H1 (cell line): ENCODE data around the gene ZNF773. TPM values are rescaled to one million over a fixed set of nuclear protein-coding genes. Genes with fewer than 3 reads are reported as not detected.
A peak's percentile ranks its signal among the peaks of the same experiment; 100 is the strongest.

Experiments used
- CTCF ChIA-PET: fragments of 300-600 bp; sonication (Branson Sonifier 250); formaldehyde crosslinking; loops from one replicate; lab custom pipeline; 2021; ENCODE audit not compliant: partially characterized antibody; lab: Charles Lee
- POLR2A ChIA-PET: fragments of 300-600 bp; sonication (Branson Sonifier 250); formaldehyde crosslinking; loops from one replicate; lab custom pipeline; 2021; ENCODE audit warnings: inconsistent platforms; ENCODE audit not compliant: partially characterized antibody; lab: Charles Lee
- DNase-seq, 2 experiments: peaks; one replicate each; pipeline versions ENCODE4 v3.0.0 to v3.0.0-alpha.2; 2010 to 2022; ENCODE audit warnings: low spot score in 2 of 2, low read depth in 1 of 2, mixed read lengths in 1 of 2
- FAIRE-seq: peaks from 2 replicates; lab custom pipeline; 2011; peaks lifted over from hg19 to GRCh38; lab: Jason Lieb, UNC
- H2AFZ ChIP-seq: 2 replicates; pipeline ENCODE4 v1.8.1; 2012; ENCODE audit warnings: low read length, inconsistent platforms
- H2AK5ac ChIP-seq: 2 replicates; pipeline ENCODE4 v1.6.1; 2013; ENCODE audit warnings: low read depth, low read length
- H2BK120ac ChIP-seq: replicated peaks from 2 replicates; pipeline ENCODE3; 2013; ENCODE audit warnings: low read depth, low read length, inconsistent platforms
- H2BK12ac ChIP-seq: 2 replicates; pipeline ENCODE4 v1.6.1; 2013; ENCODE audit warnings: low read depth, low read length
- H2BK15ac ChIP-seq: 2 replicates; pipeline ENCODE4 v1.6.1; 2013; ENCODE audit warnings: low read length
- H2BK20ac ChIP-seq: 2 replicates; pipeline ENCODE4 v1.6.1; 2013; ENCODE audit warnings: low read length
- H2BK5ac ChIP-seq: 2 replicates; pipeline ENCODE4 v1.6.1; 2013; ENCODE audit warnings: low read depth, low read length
- H3K14ac ChIP-seq: 2 replicates; pipeline ENCODE4 v1.6.1; 2013; ENCODE audit warnings: inconsistent platforms; ENCODE audit not compliant: insufficient read length
- H3K18ac ChIP-seq: 2 replicates; pipeline ENCODE4 v1.6.1; 2013; ENCODE audit warnings: low read length; ENCODE audit errors: extremely low read depth
- H3K23ac ChIP-seq: 2 replicates; pipeline ENCODE4 v1.6.1; 2013; ENCODE audit warnings: inconsistent platforms; ENCODE audit not compliant: insufficient read length
- H3K23me2 ChIP-seq: 2 replicates; pipeline ENCODE4 v1.6.1; 2013; ENCODE audit warnings: low read depth, low read length
- H3K27ac ChIP-seq: 2 replicates; pipeline ENCODE4 v1.6.1; 2011; ENCODE audit warnings: low read depth, low read length, inconsistent platforms
- H3K27me3 ChIP-seq, 4 experiments: replicated peaks in 1 of 4; 1 replicate in 1 of 4; 2 replicates in 3 of 4; pipeline versions ENCODE4 v1.6.1 to v1.8.1; 2011 to 2013; ENCODE audit warnings: low read length in 3 of 4, mild to moderate bottlenecking in 3 of 4, inconsistent platforms in 2 of 4, mixed read lengths in 2 of 4, moderate library complexity in 1 of 4; ENCODE audit not compliant: control insufficient read depth in 3 of 4, insufficient read depth in 3 of 4; ENCODE audit errors: extremely low read depth in 1 of 4
- H3K36me3 ChIP-seq, 4 experiments: 2 replicates each; pipeline versions ENCODE4 v1.6.1 to v1.8.1; 2011 to 2013; ENCODE audit warnings: mild to moderate bottlenecking in 4 of 4, low read length in 3 of 4, moderate library complexity in 2 of 4, control low read depth in 1 of 4, inconsistent platforms in 1 of 4; ENCODE audit not compliant: insufficient read depth in 4 of 4, control insufficient read depth in 2 of 4
- H3K4ac ChIP-seq: replicated peaks from 2 replicates; pipeline ENCODE3; 2013; ENCODE audit warnings: low read length, low read depth, mixed read lengths, inconsistent platforms; ENCODE audit not compliant: insufficient read length
- H3K4me1 ChIP-seq, 4 experiments: replicated peaks in 1 of 4; 1 replicate in 1 of 4; 2 replicates in 3 of 4; pipeline versions ENCODE4 v1.6.1 to v1.8.1; 2011 to 2013; ENCODE audit warnings: low read length in 3 of 4, inconsistent platforms in 2 of 4, mixed read lengths in 1 of 4; ENCODE audit not compliant: insufficient read depth in 4 of 4, control insufficient read depth in 3 of 4
- H3K4me2 ChIP-seq, 2 experiments: 2 replicates each; pipeline versions ENCODE4 v1.6.1 to v1.8.1; 2011 to 2013; ENCODE audit warnings: low read depth in 2 of 2, low read length in 2 of 2, control low read depth in 1 of 2, inconsistent platforms in 1 of 2, mild to moderate bottlenecking in 1 of 2; ENCODE audit not compliant: insufficient read depth in 1 of 2
- H3K4me3 ChIP-seq, 4 experiments: fragments of 200-600, 300-600 bp in 1 of 4; sonication (generic), shearing (Covaris generic), sonication (Bioruptor Twin) in 1 of 4; 2 replicates each; pipeline versions ENCODE4 v1.5.1 to v1.8.1; 2011 to 2016; ENCODE audit warnings: low read length in 4 of 4, low read depth in 3 of 4, control low read depth in 2 of 4, inconsistent platforms in 2 of 4, mild to moderate bottlenecking in 2 of 4, mixed read lengths in 1 of 4, moderate library complexity in 1 of 4; ENCODE audit not compliant: insufficient read depth in 2 of 4; ENCODE audit errors: extremely low read depth in 1 of 4
- H3K56ac ChIP-seq: replicated peaks from 2 replicates; pipeline ENCODE3; 2013; ENCODE audit warnings: low read depth, mild to moderate bottlenecking, mixed read lengths, low read length, inconsistent platforms; ENCODE audit not compliant: insufficient read length
- H3K79me1 ChIP-seq: 2 replicates; pipeline ENCODE4 v1.6.1; 2013; ENCODE audit warnings: low read depth, low read length, control low read depth
- H3K79me2 ChIP-seq, 2 experiments: 2 replicates each; pipeline versions ENCODE4 v1.6.1 to v1.8.1; 2012 to 2013; ENCODE audit warnings: low read length in 2 of 2, mild to moderate bottlenecking in 2 of 2, inconsistent platforms in 1 of 2; ENCODE audit not compliant: insufficient read depth in 2 of 2, control insufficient read depth in 1 of 2
- H3K9ac ChIP-seq, 4 experiments: replicated peaks in 1 of 4; 1 replicate in 1 of 4; 2 replicates in 3 of 4; pipeline versions ENCODE4 v1.6.1 to v1.8.1; 2011 to 2013; ENCODE audit warnings: low read depth in 3 of 4, low read length in 3 of 4, control low read depth in 2 of 4, mild to moderate bottlenecking in 2 of 4, moderate library complexity in 2 of 4, inconsistent platforms in 1 of 4; ENCODE audit errors: extremely low read depth in 1 of 4
- H3K9me3 ChIP-seq, 2 experiments: 2 replicates each; pipeline versions ENCODE4 v1.6.1 to v1.8.1; 2012 to 2013; ENCODE audit warnings: mild to moderate bottlenecking in 2 of 2, moderate library complexity in 2 of 2, control low read depth in 1 of 2, inconsistent platforms in 1 of 2, low read depth in 1 of 2, low read length in 1 of 2, mixed read lengths in 1 of 2; ENCODE audit not compliant: insufficient read depth in 2 of 2
- H4K20me1 ChIP-seq, 2 experiments: replicated peaks in 1 of 2; 2 replicates each; pipeline versions ENCODE3 to v1.8.1; 2011 to 2013; ENCODE audit warnings: inconsistent platforms in 2 of 2, low read length in 2 of 2, mild to moderate bottlenecking in 1 of 2; ENCODE audit not compliant: insufficient read depth in 2 of 2, control insufficient read depth in 1 of 2
- H4K5ac ChIP-seq: 2 replicates; pipeline ENCODE4 v1.6.1; 2013; ENCODE audit warnings: low read length, low read depth, mixed read lengths, inconsistent platforms; ENCODE audit not compliant: insufficient read length
- H4K8ac ChIP-seq: 2 replicates; pipeline ENCODE4 v1.8.0; 2013; ENCODE audit warnings: mild to moderate bottlenecking, moderate library complexity, low read length, inconsistent platforms; ENCODE audit not compliant: insufficient read depth; ENCODE audit errors: extremely low read depth
- H4K91ac ChIP-seq: replicated peaks from 2 replicates; pipeline ENCODE3; 2013; ENCODE audit warnings: low read length, mixed read lengths, inconsistent platforms; ENCODE audit not compliant: insufficient read length
- CBX8 ChIP-seq: fragments of 300-800, 300-1000 bp; sonication (generic); IDR thresholded peaks from 2 replicates; pipeline ENCODE4 v1.7.1; 2016; ENCODE audit warnings: low read depth, low read length, borderline replicate concordance
- CEBPB ChIP-seq: IDR thresholded peaks from 2 replicates; pipeline ENCODE4 v1.6.1; 2012; ENCODE audit warnings: low read depth, low read length
- WGBS, 2 experiments: shearing (Covaris generic) in 1 of 2; methylation state at CpG; one replicate each; pipeline versions ENCODE4 v1.1.6 to v1.1.7; 2013 to 2015; ENCODE audit warnings: low lambda C conversion rate in 2 of 2, mixed read lengths in 2 of 2, inconsistent platforms in 1 of 2, low coverage in 1 of 2, missing lambda C conversion rate in 1 of 2; ENCODE audit not compliant: insufficient replicate concordance in 2 of 2, insufficient coverage in 1 of 2, insufficient read length in 1 of 2; ENCODE audit errors: extremely low coverage in 1 of 2, missing lambda C conversion rate in 1 of 2; 5-methylcytosine and 5-hydroxymethylcytosine counted together
- polyA plus RNA-seq, 7 experiments: library from polyadenylated mRNA; depleted of rRNA in 3 of 7; stranded (reverse) in 5 of 7; unstranded in 2 of 7; fragments of >200 nt in 5 of 7; fragments of 200-250 nt in 2 of 7; gene quantifications; 1 replicate in 5 of 7; 2 replicates in 1 of 7; 4 replicates in 1 of 7; pipeline versions ENCODE4 v1.2.1 to v1.2.3, GENCODE V29; 2011 to 2013; ENCODE audit warnings: missing spikeins in 2 of 7, mixed read lengths in 2 of 7
- total RNA-seq: library from RNA; stranded (reverse); fragmentation: NEBNext Ultra II Directional; extraction: Animal tissue kit (Norgen Biotek cat#: 25700); gene quantifications from 2 replicates; pipeline ENCODE4 v1.2.1, GENCODE V29; 2021

ZNF773 gene
- total and polyA plus RNA-seq, 2 of the 8 experiments (the other 6 are each of a cell fraction or from before 2014, with no cell fraction given) = 4.2 to 8.3 TPM

GRCh38 chr19:57452307-57452706 lies 47.4 kb upstream of the ZNF773 start:
- no peak overlapping the region for H2BK15ac ChIP-seq
- no peak for DNase-seq
- H3K18ac ChIP-seq = no peak overlapping the region
- H2BK120ac ChIP-seq = no peak overlapping the region
- H3K27ac ChIP-seq = no peak overlapping the region
- no peak overlapping the region for H2BK5ac ChIP-seq
- H3K14ac ChIP-seq = no peak overlapping the region
- H3K9ac ChIP-seq = no peak overlapping the region
- H3K56ac ChIP-seq = no peak overlapping the region
- H3K27me3 ChIP-seq = no peaks in the 10 kb centered on the region
- H3K4me3 ChIP-seq = no peak overlapping the region
- no peaks in the 10 kb centered on the region for H3K4me1 ChIP-seq
- no peak for FAIRE-seq
- POLR2A ChIA-PET = no interaction called here
- H3K23me2 ChIP-seq = no peaks in the 10 kb centered on the region
- H3K79me1 ChIP-seq = 0 out of 2 replicates have a peak, but pooled peaks cover 2% of the 10 kb centered on the region
- H4K91ac ChIP-seq = no peak overlapping the region
- H3K4me2 ChIP-seq = no peak overlapping the region
- no peaks in the 10 kb centered on the region for H3K79me2 ChIP-seq
- no peak overlapping the region for H2BK20ac ChIP-seq
- H2AK5ac ChIP-seq = no peak overlapping the region
- no peaks in the 10 kb centered on the region for H4K20me1 ChIP-seq
- no peak overlapping the region for H2AFZ ChIP-seq
- H4K5ac ChIP-seq = no peak overlapping the region
- 79% methylated on average over 3 of the region's 3 CpGs; no CpG with 5 or more reads in 1 of the 2 experiments for WGBS, 2 experiments
- TF ChIP-seq CEBPB = peak; percentile 45; the same call in 1 of the 2 replicates
- TF ChIP-seq CBX8 = no peak
- H4K8ac ChIP-seq = no peak overlapping the region
- H3K36me3 ChIP-seq = no peaks in the 10 kb centered on the region
- CTCF ChIA-PET = no interaction called here
- H3K23ac ChIP-seq = no peak overlapping the region
- no peak overlapping the region for H3K4ac ChIP-seq
- H2BK12ac ChIP-seq = no peak overlapping the region
- H3K9me3 ChIP-seq = no peaks in the 10 kb centered on the region
